A549 (cell line): ENCODE data around the gene AKAP6.

ENCODE experiments used
- CBX2 ChIP-seq: fragments of 200-600 bp; sonication (generic); IDR thresholded peaks from 2 replicates; pipeline ENCODE4 v1.6.1; 2016; ENCODE audit warnings: low read depth, mild to moderate bottlenecking, borderline replicate concordance
- CEBPB ChIP-seq, 2 experiments: fragments of >200 bp in 1 of 2; sonication (Bioruptor Twin) in 1 of 2; formaldehyde crosslinking in 1 of 2; IDR thresholded peaks; 2 replicates each; pipeline ENCODE4 v1.6.1; 2012 to 2016
- JUN ChIP-seq, 2 experiments: fragments of >200 bp; sonication (Bioruptor Twin); formaldehyde crosslinking; IDR thresholded peaks; 2 replicates in 1 of 2; 3 replicates in 1 of 2; pipeline ENCODE4 v1.6.1; 2016 to 2017
- TF ChIP-seq, protein P1 (sequence below): fragments of >200 bp; sonication (Bioruptor Twin); formaldehyde crosslinking; IDR thresholded peaks from 3 replicates; pipeline ENCODE4 v1.5.1; 2016
- TF ChIP-seq, protein P2 (sequence below): fragments of 200-600 bp; sonication (generic); IDR thresholded peaks from 2 replicates; pipeline ENCODE4 v1.6.1; 2016; ENCODE audit warnings: antibody characterized with exemption, mild to moderate bottlenecking, moderate library complexity
- TF ChIP-seq, protein P3 (sequence below): IDR thresholded peaks from 2 replicates; pipeline ENCODE4 v1.6.1; 2012; ENCODE audit warnings: low read depth, borderline replicate concordance
- TF ChIP-seq, protein P4 (sequence below): fragments of 150-350 bp; IDR thresholded peaks from 2 replicates; pipeline ENCODE4 v1.6.1; 2014; ENCODE audit warnings: low read depth, mild to moderate bottlenecking, low read length
- TF ChIP-seq, protein P5 (sequence below): fragments of 450-650 bp; IDR thresholded peaks from 2 replicates; pipeline ENCODE4 v1.6.1; 2014; ENCODE audit warnings: antibody characterized with exemption

DNA sequence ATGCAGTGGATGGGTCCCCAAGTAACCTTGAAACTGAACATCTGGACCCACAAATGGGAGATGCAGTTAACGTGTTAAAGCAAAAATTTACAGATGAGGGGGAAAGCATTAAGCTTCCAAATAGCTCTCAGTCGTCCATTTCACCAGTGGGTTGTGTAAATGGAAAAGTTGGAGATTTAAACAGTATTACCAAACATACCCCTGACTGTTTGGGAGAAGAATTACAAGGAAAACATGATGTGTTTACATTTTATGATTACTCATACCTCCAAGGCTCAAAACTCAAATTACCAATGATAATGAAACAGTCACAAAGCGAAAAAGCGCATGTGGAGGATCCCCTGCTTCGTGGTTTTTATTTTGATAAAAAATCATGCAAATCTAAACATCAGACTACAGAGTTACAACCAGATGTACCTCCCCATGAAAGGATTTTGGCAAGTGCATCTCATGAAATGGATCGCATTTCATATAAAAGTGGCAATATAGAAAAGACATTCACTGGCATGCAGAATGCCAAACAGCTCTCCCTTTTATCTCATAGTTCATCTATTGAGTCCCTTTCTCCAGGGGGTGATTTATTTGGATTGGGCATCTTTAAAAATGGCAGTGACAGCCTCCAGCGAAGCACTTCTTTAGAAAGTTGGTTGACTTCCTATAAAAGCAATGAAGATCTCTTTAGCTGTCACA is 493.0 kb downstream of the AKAP6 start:
- TF ChIP-seq, protein P1, sequence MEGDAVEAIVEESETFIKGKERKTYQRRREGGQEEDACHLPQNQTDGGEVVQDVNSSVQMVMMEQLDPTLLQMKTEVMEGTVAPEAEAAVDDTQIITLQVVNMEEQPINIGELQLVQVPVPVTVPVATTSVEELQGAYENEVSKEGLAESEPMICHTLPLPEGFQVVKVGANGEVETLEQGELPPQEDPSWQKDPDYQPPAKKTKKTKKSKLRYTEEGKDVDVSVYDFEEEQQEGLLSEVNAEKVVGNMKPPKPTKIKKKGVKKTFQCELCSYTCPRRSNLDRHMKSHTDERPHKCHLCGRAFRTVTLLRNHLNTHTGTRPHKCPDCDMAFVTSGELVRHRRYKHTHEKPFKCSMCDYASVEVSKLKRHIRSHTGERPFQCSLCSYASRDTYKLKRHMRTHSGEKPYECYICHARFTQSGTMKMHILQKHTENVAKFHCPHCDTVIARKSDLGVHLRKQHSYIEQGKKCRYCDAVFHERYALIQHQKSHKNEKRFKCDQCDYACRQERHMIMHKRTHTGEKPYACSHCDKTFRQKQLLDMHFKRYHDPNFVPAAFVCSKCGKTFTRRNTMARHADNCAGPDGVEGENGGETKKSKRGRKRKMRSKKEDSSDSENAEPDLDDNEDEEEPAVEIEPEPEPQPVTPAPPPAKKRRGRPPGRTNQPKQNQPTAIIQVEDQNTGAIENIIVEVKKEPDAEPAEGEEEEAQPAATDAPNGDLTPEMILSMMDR = no peak
- TF ChIP-seq, protein P2, sequence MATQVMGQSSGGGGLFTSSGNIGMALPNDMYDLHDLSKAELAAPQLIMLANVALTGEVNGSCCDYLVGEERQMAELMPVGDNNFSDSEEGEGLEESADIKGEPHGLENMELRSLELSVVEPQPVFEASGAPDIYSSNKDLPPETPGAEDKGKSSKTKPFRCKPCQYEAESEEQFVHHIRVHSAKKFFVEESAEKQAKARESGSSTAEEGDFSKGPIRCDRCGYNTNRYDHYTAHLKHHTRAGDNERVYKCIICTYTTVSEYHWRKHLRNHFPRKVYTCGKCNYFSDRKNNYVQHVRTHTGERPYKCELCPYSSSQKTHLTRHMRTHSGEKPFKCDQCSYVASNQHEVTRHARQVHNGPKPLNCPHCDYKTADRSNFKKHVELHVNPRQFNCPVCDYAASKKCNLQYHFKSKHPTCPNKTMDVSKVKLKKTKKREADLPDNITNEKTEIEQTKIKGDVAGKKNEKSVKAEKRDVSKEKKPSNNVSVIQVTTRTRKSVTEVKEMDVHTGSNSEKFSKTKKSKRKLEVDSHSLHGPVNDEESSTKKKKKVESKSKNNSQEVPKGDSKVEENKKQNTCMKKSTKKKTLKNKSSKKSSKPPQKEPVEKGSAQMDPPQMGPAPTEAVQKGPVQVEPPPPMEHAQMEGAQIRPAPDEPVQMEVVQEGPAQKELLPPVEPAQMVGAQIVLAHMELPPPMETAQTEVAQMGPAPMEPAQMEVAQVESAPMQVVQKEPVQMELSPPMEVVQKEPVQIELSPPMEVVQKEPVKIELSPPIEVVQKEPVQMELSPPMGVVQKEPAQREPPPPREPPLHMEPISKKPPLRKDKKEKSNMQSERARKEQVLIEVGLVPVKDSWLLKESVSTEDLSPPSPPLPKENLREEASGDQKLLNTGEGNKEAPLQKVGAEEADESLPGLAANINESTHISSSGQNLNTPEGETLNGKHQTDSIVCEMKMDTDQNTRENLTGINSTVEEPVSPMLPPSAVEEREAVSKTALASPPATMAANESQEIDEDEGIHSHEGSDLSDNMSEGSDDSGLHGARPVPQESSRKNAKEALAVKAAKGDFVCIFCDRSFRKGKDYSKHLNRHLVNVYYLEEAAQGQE = no peak
- TF ChIP-seq CEBPB (IDR thresholded peaks at IDR 0.05) (no peak), CBX2 (no peak), JUN (IDR thresholded peaks at IDR 0.05) (no peak)
- TF ChIP-seq, protein P3, sequence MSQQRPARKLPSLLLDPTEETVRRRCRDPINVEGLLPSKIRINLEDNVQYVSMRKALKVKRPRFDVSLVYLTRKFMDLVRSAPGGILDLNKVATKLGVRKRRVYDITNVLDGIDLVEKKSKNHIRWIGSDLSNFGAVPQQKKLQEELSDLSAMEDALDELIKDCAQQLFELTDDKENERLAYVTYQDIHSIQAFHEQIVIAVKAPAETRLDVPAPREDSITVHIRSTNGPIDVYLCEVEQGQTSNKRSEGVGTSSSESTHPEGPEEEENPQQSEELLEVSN = no peak
- TF ChIP-seq, protein P4, sequence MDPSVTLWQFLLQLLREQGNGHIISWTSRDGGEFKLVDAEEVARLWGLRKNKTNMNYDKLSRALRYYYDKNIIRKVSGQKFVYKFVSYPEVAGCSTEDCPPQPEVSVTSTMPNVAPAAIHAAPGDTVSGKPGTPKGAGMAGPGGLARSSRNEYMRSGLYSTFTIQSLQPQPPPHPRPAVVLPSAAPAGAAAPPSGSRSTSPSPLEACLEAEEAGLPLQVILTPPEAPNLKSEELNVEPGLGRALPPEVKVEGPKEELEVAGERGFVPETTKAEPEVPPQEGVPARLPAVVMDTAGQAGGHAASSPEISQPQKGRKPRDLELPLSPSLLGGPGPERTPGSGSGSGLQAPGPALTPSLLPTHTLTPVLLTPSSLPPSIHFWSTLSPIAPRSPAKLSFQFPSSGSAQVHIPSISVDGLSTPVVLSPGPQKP = no peak
- TF ChIP-seq, protein P5, sequence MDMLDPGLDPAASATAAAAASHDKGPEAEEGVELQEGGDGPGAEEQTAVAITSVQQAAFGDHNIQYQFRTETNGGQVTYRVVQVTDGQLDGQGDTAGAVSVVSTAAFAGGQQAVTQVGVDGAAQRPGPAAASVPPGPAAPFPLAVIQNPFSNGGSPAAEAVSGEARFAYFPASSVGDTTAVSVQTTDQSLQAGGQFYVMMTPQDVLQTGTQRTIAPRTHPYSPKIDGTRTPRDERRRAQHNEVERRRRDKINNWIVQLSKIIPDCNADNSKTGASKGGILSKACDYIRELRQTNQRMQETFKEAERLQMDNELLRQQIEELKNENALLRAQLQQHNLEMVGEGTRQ = no peak
